Lower leg skin (tissue), 4 donors: ENCODE results near the gene MRPL12. TPM values are rescaled to one million over a fixed set of nuclear protein-coding genes. Genes with fewer than 3 reads are reported as not detected.
A peak's percentile ranks its signal among the peaks of the same experiment; 100 is the strongest.
"Not testable (repeated sequence)": the region's sequence is repeated elsewhere in the genome, so short reads cannot be mapped to it uniquely, and the experiment has no call there.

Source experiments
- DNase-seq, 2 donors: peaks; one replicate each; pipeline ENCODE4 v3.0.0-alpha.2; 2019; ENCODE audit warnings: low spot score in 2 of 2
- H3K4me3 ChIP-seq: fragments of 200-600 bp; sonication (generic); 2 replicates; pipeline ENCODE4 v1.5.1; 2017; ENCODE audit warnings: mild to moderate bottlenecking, low read depth; ENCODE audit not compliant: poor library complexity, severe bottlenecking
- CTCF ChIP-seq, 3 donors: fragments of 450-650 bp; IDR thresholded peaks; one replicate each; pipeline ENCODE4 v1.5.1; 2016; ENCODE audit warnings: antibody characterized with exemption in 3 of 3, mild to moderate bottlenecking in 3 of 3, moderate library complexity in 2 of 3
- POLR2A ChIP-seq, 2 donors: fragments of 450-650 bp; IDR thresholded peaks; one replicate each; pipeline ENCODE4 v1.6.1; 2016 to 2017; ENCODE audit warnings: antibody characterized with exemption in 2 of 2, mild to moderate bottlenecking in 1 of 2, moderate library complexity in 1 of 2
- WGBS, 2 donors: methylation state at CpG; one replicate each; pipeline ENCODE4 v1.1.5; 2018; 5-methylcytosine and 5-hydroxymethylcytosine counted together
- intact Hi-C: fragments of 100-400 bp; cut with DNase I; formaldehyde crosslinking; loops from one replicate; pipeline ENCODE4 v1.15.0; 2023; ENCODE audit warnings: low total_unique reads
- total RNA-seq, 4 donors: library from RNA; depleted of rRNA; stranded (reverse); fragments of >200 nt; gene quantifications; one replicate each; pipeline ENCODE4 v1.1.0, GENCODE V29; 2016

MRPL12 gene
- total RNA-seq, 4 donors from 2014 or later: 39.5 to 64.0 (median 43.1) TPM

DNA sequence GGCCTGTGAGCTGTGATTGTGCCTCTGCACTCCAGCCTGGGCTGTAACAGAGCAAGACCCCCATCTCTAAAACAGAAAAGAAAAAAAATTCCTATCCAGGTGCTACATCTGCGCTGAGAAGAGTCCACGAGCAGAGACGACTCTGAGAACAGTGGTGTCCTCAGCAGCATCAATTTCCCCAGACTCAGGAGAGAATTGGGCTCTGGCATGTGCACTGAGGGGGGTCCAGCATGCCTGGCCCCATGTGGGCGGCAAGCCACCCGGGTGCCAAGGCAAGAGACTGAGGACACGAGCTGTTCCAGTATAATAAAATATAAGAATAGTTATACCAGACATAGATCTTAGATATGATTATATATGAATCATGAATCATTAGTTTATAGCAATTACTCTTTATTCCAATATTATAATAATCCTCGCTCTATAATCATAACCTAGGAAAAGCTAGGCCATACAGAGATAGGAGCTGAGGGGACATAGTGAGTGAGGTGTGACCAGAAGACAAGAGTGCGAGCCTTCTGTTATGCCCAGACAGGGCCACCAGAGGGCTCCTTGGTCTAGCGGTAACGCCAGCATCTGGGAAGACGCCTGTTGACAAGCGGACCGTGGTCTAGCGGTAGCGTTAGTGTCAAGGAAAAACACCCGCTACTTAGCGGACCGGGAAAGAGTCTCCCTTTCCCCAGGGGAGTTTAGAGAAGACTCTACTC lies 27.5 kb upstream of the MRPL12 start:
- WGBS, 2 donors: 34 to 35% methylated on average over 18 of the region's 18 CpGs
- peak in 1 of 3 donors; percentile 46 for TF ChIP-seq CTCF (IDR thresholded peaks at IDR 0.05)
- DNase-seq, intact Hi-C loops, H3K4me3 ChIP-seq: not testable (repeated sequence)

DNA sequence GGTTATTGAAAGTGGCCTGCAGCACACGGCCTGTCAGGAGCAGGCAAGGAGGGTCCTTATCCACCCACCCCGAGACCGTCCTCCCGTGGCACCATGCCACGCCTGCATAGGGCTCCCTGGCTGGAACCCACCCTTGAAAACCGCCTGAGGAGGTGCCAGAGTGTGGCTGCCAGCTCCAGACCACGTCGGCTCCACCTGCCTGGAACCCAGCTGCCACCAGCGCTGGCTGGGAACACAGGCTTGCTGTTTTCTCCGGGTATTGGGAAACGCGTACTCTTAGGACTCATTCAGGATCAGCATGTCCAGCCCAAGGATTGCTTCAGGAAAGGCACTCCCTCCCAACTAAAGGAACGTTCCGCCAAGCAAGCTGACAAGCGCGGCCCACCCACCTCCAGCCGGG lies 26.3 kb upstream of the MRPL12 start:
- H3K4me3 ChIP-seq: no peak overlapping the region
- 85 to 89% methylated on average over 17 of the region's 17 CpGs for WGBS, 2 donors
- intact Hi-C loops: no loop called here
- no peak for DNase-seq
- TF ChIP-seq POLR2A (IDR thresholded peaks at IDR 0.05) (no peak), CTCF (IDR thresholded peaks at IDR 0.05) (no peak)

DNA sequence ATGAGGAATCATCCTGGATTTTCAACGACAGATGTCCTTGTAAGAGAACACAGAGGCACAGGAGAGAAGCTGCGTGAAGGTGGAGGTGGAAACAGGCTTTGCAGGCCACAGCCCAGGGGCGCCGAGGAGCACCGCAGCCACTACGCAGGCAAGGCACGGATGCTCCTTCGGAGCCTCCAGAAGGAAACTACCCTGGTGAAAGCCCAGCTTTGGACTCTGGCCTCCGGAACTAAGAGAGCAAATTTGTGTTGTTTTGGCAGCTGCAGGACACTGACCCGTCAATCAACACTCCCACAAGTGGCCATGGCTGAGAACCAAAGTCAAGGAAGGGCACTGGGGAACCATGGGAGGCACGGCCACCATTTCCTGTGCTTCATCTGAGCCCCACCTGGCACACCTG lies 23.0 kb upstream of the MRPL12 start:
- WGBS, 2 donors: 85 to 87% methylated on average over 11 of the region's 11 CpGs
- intact Hi-C loops: no loop called here
- DNase-seq: no peak
- TF ChIP-seq CTCF (IDR thresholded peaks at IDR 0.05) (no peak), POLR2A (IDR thresholded peaks at IDR 0.05) (no peak)
- no peak overlapping the region for H3K4me3 ChIP-seq

GRCh38 chr17:81681672-81682071 lies 21.5 kb upstream of the MRPL12 start:
- intact Hi-C loops: no loop called here
- DNase-seq: no peak
- 64% methylated on average over 17 of the region's 17 CpGs for WGBS, 2 donors

GRCh38 chr17:81682565-81683207 lies 20.5 kb upstream of the MRPL12 start:
- peak overlapping the region; percentile 87 for H3K4me3 ChIP-seq
- TF ChIP-seq POLR2A (IDR thresholded peaks at IDR 0.05) (no peak), CTCF (IDR thresholded peaks at IDR 0.05) (no peak)
- intact Hi-C loops: no loop called here
- no peak for DNase-seq
- 35 to 36% methylated on average over 19 of the region's 19 CpGs for WGBS, 2 donors

More at GRCh38 chr17:81681672-81682071, 21.5 kb upstream of the MRPL12 start:
- no peak overlapping the region for H3K4me3 ChIP-seq
- TF ChIP-seq POLR2A (IDR thresholded peaks at IDR 0.05) (no peak), CTCF (IDR thresholded peaks at IDR 0.05) (no peak)
